Muscle of arm (tissue), 12 donors: ENCODE data around the gene BRD9. TPM values are rescaled to one million over a fixed set of nuclear protein-coding genes. Genes with fewer than 3 reads are reported as not detected.

Experiments used
- DNase-seq: peaks from one replicate; pipeline ENCODE4 v3.0.0-alpha.2; 2013
- polyA plus RNA-seq, 12 donors: library from polyadenylated mRNA; unstranded; fragments of 120-200 nt; gene quantifications; one replicate each; pipeline ENCODE4 v1.2.1, GENCODE V29; 2013; ENCODE audit not compliant: insufficient read length in 12 of 12

Gene BRD9
- polyA plus RNA-seq, 12 donors = 23.3 to 35.4 (median 27.5) TPM; not detected in 1

DNA sequence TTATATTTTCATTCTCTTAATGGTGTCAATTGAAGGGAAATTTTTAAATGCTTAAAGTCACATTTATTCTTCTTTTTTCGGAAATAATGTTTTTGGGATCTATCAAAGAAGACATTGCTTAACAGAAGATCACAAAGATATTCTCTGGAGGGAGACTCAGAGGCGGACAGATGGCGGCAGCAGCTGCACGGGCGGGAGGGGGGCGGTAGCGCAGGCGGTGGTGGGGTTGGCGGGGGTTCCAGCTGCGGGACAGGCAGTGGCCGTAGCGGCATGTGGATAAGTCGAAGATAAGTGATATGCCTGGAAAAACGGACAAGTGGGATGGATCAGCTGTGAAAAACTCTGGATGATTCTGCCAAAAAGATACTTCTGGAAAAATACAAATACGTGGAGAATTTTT is 76.4 kb downstream of the BRD9 start:
- DNase-seq = no peak

DNA sequence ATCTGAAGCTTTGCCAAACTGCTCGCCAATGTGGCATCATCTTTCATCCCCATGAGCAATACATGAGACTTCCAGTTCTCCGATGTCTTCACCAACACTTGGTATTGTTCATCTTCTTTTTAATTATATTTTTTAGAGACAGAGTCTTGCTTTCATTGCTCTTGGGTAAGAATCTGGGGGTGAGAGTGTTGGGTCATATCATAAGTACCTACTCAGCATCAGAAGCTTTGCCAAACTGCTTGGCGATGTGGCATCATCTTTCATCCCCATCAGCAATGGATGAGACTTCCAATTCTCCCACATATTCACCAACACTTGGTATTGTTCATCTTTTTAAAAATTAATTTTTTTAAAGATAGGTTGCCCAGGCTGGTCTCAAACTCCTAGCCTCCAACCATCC is 77.2 kb downstream of the BRD9 start:
- DNase-seq = no peak

Other genes starting within 250 kb of the BRD9 start
- gene TPPP, start 199.4 kb downstream of the BRD9 start, polyA plus RNA-seq = 10 to 100 TPM in 3 of 12 donors, 1 to 10 TPM in 8, not detected in 1; 3.6 to 12.3 (median 7.8) TPM
- gene ZDHHC11B, start 108.1 kb downstream of the BRD9 start, polyA plus RNA-seq = 10 to 100 TPM in 5 of 12 donors, 1 to 10 TPM in 6, not detected in 1; 5.3 to 34.3 (median 9.0) TPM
- gene ZDHHC11, start 41.8 kb downstream of the BRD9 start, polyA plus RNA-seq = 10 to 100 TPM in 5 of 12 donors, 1 to 10 TPM in 6, not detected in 1; 4.7 to 25.3 (median 9.1) TPM
- gene TRIP13, start 83 bp upstream of the BRD9 start, polyA plus RNA-seq = 10 to 100 TPM in 5 of 12 donors, 1 to 10 TPM in 6, not detected in 1; 6.0 to 19.7 (median 9.8) TPM
- gene NKD2, start 116.0 kb upstream of the BRD9 start, polyA plus RNA-seq = 10 to 100 TPM in 1 of 12 donors, 1 to 10 TPM in 9, under 1 TPM in 1, not detected in 1; 0.96 to 32.3 (median 1.7) TPM
- 10 to 100 TPM in 3 of 12 donors, 1 to 10 TPM in 8, not detected in 1; 6.5 to 19.8 (median 8.5) TPM for gene SLC12A7, start 219.3 kb upstream of the BRD9 start, polyA plus RNA-seq